CD4-positive, alpha-beta T cell (primary cell): ENCODE measurements around the gene PLXNA2. TPM values are rescaled to one million over a fixed set of nuclear protein-coding genes. Genes with fewer than 3 reads are reported as not detected.
A peak's percentile ranks its signal among the peaks of the same experiment; 100 is the strongest.

Source experiments
- ATAC-seq: fragments of 200-7000 bp; cut with Tn5 transposase; one replicate; pipeline ENCODE4 v1.10.0; 2022; ENCODE audit warnings: mild to moderate bottlenecking; ENCODE audit not compliant: poor library complexity
- CTCF ChIA-PET: fragments of 350-600 bp; sonication (Branson Sonifier 250); formaldehyde crosslinking; loops from one replicate; lab custom pipeline; 2021; ENCODE audit warnings: antibody characterized with exemption, inconsistent platforms; lab: Charles Lee
- POLR2A ChIA-PET: fragments of 350-600 bp; sonication (Branson Sonifier 250); formaldehyde crosslinking; loops from one replicate; lab custom pipeline; 2021; ENCODE audit warnings: antibody characterized with exemption, inconsistent platforms; lab: Charles Lee
- DNase-seq, 14 experiments: peaks; one replicate each; pipeline ENCODE4 v3.0.0-alpha.2; 2013 to 2020; ENCODE audit warnings: mixed read lengths in 2 of 14
- H3K27ac ChIP-seq, 2 donors: one replicate each; pipeline versions ENCODE4 v1.5.1 to v1.7.0; 2013; ENCODE audit warnings: low read length in 2 of 2, low read depth in 1 of 2, mild to moderate bottlenecking in 1 of 2
- H3K27me3 ChIP-seq, 2 experiments: 1 replicate in 1 of 2; 2 replicates in 1 of 2; pipeline versions ENCODE4 v1.6.1 to v1.7.0; 2013; ENCODE audit warnings: low read length in 2 of 2, control low read depth in 1 of 2, mild to moderate bottlenecking in 1 of 2, moderate library complexity in 1 of 2; ENCODE audit not compliant: insufficient read depth in 2 of 2, control insufficient read depth in 1 of 2
- H3K36me3 ChIP-seq: one replicate; pipeline ENCODE4 v1.6.1; 2013; ENCODE audit warnings: low read length, control low read depth; ENCODE audit not compliant: insufficient read depth
- H3K4me1 ChIP-seq: one replicate; pipeline ENCODE4 v1.6.1; 2013; ENCODE audit warnings: low read length, control low read depth; ENCODE audit not compliant: insufficient read depth
- H3K4me3 ChIP-seq: one replicate; pipeline ENCODE4 v1.5.1; 2013; ENCODE audit warnings: mild to moderate bottlenecking, low read length, moderate library complexity
- H3K9me3 ChIP-seq, 2 experiments: 1 replicate in 1 of 2; 2 replicates in 1 of 2; pipeline versions ENCODE4 v1.6.1 to v1.7.0; 2013; ENCODE audit warnings: low read length in 2 of 2, mild to moderate bottlenecking in 2 of 2, control low read depth in 1 of 2, moderate library complexity in 1 of 2; ENCODE audit not compliant: control insufficient read depth in 1 of 2, insufficient read depth in 1 of 2
- H3K27ac Mint-ChIP-seq: one replicate; pipeline ENCODE4 v1.8.0; 2020; ENCODE audit warnings: mixed read lengths
- H3K27me3 Mint-ChIP-seq: one replicate; pipeline ENCODE4 v1.8.0; 2021; ENCODE audit warnings: mixed read lengths
- H3K36me3 Mint-ChIP-seq: one replicate; pipeline ENCODE4 v1.8.0; 2021; ENCODE audit warnings: low read depth, mixed read lengths
- H3K4me1 Mint-ChIP-seq: one replicate; pipeline ENCODE4 v1.8.0; 2021; ENCODE audit warnings: low read depth, mixed read lengths
- H3K4me3 Mint-ChIP-seq: one replicate; pipeline ENCODE4 v1.8.0; 2020; ENCODE audit warnings: mild to moderate bottlenecking, mixed read lengths
- H3K9me3 Mint-ChIP-seq: one replicate; pipeline ENCODE4 v1.8.0; 2020; ENCODE audit warnings: mixed read lengths
- CTCF ChIP-seq: fragments of 200-600 bp; IDR thresholded peaks from one replicate; pipeline ENCODE4 v1.8.0; 2022; ENCODE audit warnings: antibody characterized with exemption, mild to moderate bottlenecking
- intact Hi-C, 2 experiments: fragments of 100-400 bp; cut with DNase I in 1 of 2; cut with micrococcal nuclease in 1 of 2; formaldehyde crosslinking; loops; one replicate each; pipeline versions ENCODE4 v1.15.1 to v1.9.0; 2023 to 2025; cut with DNase I, micrococcal nuclease
- total RNA-seq, 174 experiments: library from RNA in 2 of 174; stranded (reverse) in 2 of 174; gene quantifications; one replicate each; pipeline ENCODE4 v1.2.3 and lab custom pipeline; 2021 to 2026

PLXNA2 gene
- total RNA-seq, 2 experiments from 2014 or later = 0.75 to 0.77 TPM

GRCh38 chr1:208160259-208160819 is 83.8 kb downstream of the PLXNA2 start:
- Mint-ChIP-seq H3K4me3 (no peak overlapping the region), H3K9me3 (no peaks in the 10 kb centered on the region), H3K27ac (no peak overlapping the region), H3K27me3 (peaks cover 33% of the 10 kb centered on the region), H3K36me3 (no peaks in the 10 kb centered on the region), H3K4me1 (no peaks in the 10 kb centered on the region)
- CTCF ChIA-PET = no interaction called here
- DNase-seq (no peak), ATAC-seq (no peak)
- H3K4me3 ChIP-seq = no peak overlapping the region
- no peaks in the 10 kb centered on the region for H3K36me3 ChIP-seq
- H3K9me3 ChIP-seq = no peaks in the 10 kb centered on the region
- H3K4me1 ChIP-seq = no peaks in the 10 kb centered on the region
- no peak for TF ChIP-seq CTCF
- peaks cover 6 to 8% of the 10 kb centered on the region in 2 experiments for H3K27me3 ChIP-seq
- intact Hi-C loops = no loop called here
- no peak overlapping the region for H3K27ac ChIP-seq
- POLR2A ChIA-PET = no interaction called here

GRCh38 chr1:208159555-208160258 is 84.5 kb downstream of the PLXNA2 start:
- H3K36me3 ChIP-seq = no peaks in the 10 kb centered on the region
- no peaks in the 10 kb centered on the region for H3K4me1 ChIP-seq
- CTCF ChIA-PET = no interaction called here
- H3K27ac ChIP-seq = no peak overlapping the region
- Mint-ChIP-seq H3K36me3 (no peaks in the 10 kb centered on the region), H3K9me3 (no peaks in the 10 kb centered on the region), H3K4me3 (no peak overlapping the region), H3K27me3 (peaks cover 29% of the 10 kb centered on the region), H3K27ac (no peak overlapping the region), H3K4me1 (no peaks in the 10 kb centered on the region)
- ATAC-seq (no peak), DNase-seq (no peak)
- H3K9me3 ChIP-seq = no peaks in the 10 kb centered on the region
- no peak for TF ChIP-seq CTCF
- intact Hi-C loops = no loop called here
- POLR2A ChIA-PET = no interaction called here
- peaks cover 6% of the 10 kb centered on the region in 2 experiments for H3K27me3 ChIP-seq
- no peak overlapping the region for H3K4me3 ChIP-seq

- no peak for ATAC-seq
- Histone ChIP-seq H3K36me3 (no peaks in the 10 kb centered on the region), H3K27ac (no peak overlapping the region), H3K4me1 (no peaks in the 10 kb centered on the region), H3K4me3 (no peak overlapping the region), H3K9me3 (no peaks in the 10 kb centered on the region), H3K27me3 (peaks cover 2 to 6% of the 10 kb centered on the region in 2 experiments)
- H3K27me3 Mint-ChIP-seq = peaks cover 26% of the 10 kb centered on the region
- intact Hi-C loops = no loop called here
- POLR2A ChIA-PET = no interaction called here
- H3K27ac Mint-ChIP-seq = no peak overlapping the region
- DNase-seq = peak in 1 of 14 experiments; percentile 2
- H3K4me3 Mint-ChIP-seq = no peak overlapping the region
- H3K36me3 Mint-ChIP-seq = no peaks in the 10 kb centered on the region
- CTCF ChIA-PET = no interaction called here
- no peak for TF ChIP-seq CTCF
- no peaks in the 10 kb centered on the region for H3K9me3 Mint-ChIP-seq
- H3K4me1 Mint-ChIP-seq = no peaks in the 10 kb centered on the region
Observed at GRCh38 chr1:208158640-208159554, 85.3 kb downstream of the PLXNA2 start.
